Stimulated activated CD8-positive, alpha-beta memory T cell treated with anti-CD3 and anti-CD28 coated beads, Interleukin-12 subunit alpha, Interleukin-12 subunit beta, amount 100 ng/mL, for 24 hours (primary cell): ENCODE measurements around the gene MOK.

Experiments
- DNase-seq: peaks from one replicate; pipeline ENCODE4 v3.0.0-alpha.2; 2020; ENCODE audit errors: extremely low read depth

MOK gene

GRCh38 chr14:102181187-102181586 lies 123.8 kb downstream of the MOK start:
- no peak for DNase-seq

GRCh38 chr14:102180248-102180998 lies 124.5 kb downstream of the MOK start:
- no peak for DNase-seq
